Activated CD4-positive, alpha-beta T cell treated with anti-CD3 and anti-CD28 coated beads, Interleukin-2, Interleukin-6, amounts not matched to agents 100 ng/mL and 50 ng/mL, durations not matched to agents 16 hours and 8 hours (primary cell): ENCODE results near the gene ZNF496.
"Not testable (repeated sequence)": the region's sequence is repeated elsewhere in the genome, so short reads cannot be mapped to it uniquely, and the experiment has no call there.

Experiments
- DNase-seq: peaks from one replicate; pipeline ENCODE4 v3.0.0-alpha.2; 2020

The ZNF496 gene

DNA sequence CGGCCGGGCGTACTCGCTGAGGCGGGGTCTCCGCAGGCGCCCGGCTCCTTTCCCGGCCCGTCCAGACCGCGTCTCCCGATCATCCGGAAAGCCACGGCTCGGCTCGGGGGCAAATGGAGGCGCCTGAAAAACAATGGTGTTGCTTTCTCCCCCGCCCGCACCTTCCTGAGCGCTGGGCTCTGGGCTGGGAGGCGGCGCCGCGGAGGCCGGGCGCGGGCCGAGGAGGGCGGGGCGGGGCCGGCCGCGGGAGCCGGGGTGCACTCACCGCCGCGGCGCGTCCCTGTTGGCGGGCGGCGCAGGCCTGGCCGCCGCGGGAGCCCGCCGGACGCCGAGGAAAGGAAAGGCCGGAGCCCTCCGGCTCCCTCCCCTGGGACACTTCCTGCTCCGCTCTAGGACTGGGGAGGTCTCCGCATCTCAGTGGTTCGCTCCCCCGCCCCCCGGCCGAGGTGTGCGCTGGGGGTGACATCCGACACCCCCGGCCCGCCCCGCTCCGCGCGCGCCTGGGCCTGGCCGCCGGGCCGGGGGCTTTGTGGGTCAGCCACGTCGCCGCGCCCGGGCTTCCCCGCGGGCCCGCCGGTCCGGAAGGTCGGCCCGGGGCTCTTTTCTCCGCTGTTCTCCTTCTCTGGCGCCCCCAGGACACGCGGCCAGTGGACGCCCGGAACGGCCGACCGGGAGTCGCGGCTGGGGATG is at the start of gene ZNF496:
TSS of gene ZNF496 (minus strand) at position 343 of the 690 bp plus-strand sequence. CDS start 2,289 bp downstream, outside the sequence.
- peak; percentile 56 for DNase-seq

DNA sequence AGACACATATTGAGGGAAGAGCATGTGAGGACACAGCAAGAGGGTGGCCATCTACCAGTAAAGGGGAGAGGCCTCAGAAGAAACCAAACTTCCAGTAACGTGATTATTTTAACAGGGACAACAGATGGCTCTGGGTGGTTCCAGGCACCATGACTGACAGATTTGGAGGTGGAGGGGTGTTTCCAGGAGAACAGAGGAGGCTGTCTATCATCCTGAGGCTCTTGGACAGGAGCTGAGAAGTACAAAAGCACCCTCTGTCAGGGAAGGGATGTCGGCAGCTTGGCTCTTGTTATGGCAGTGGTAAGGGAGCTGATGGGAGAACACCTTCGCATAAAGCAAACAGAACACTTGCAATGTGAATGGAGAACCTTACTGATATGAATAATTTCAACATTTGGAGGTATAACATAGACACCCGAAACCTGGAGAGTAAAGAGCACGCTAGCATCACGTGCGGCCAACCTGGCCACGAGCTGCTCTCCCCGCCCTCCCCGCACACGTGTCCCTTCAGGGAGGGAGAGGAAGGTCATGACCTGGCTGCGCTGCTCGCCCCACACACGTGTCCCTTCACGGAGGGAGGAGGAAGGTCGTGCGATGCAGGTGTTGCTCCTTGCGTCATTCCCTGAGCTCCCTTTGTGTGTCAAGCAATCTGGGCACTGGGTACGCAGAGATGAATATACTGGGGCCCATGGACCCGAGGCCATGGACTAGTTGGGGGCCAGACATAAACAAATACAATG is 46.8 kb upstream of the ZNF496 start:
- DNase-seq, result no peak

DNA sequence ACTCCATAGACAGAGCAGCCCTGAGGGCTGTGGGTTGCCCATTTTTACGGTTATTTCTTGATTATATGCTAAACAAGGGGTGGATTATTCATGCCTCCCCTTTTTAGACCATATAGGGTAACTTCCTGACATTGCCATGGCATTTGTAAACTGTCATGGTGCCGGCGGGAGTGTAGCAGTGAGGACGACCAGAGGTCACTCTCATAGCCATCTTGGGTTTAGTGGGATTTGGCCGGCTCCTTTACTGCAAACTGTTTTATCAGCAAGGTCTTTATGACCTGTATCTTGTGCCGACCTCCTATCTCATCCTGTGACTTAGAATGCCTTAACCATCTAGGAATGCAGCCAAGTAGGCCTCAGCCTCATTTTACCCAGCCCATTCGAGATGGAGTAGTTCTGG is 46.0 kb upstream of the ZNF496 start:
- DNase-seq, result not testable (repeated sequence)

DNA sequence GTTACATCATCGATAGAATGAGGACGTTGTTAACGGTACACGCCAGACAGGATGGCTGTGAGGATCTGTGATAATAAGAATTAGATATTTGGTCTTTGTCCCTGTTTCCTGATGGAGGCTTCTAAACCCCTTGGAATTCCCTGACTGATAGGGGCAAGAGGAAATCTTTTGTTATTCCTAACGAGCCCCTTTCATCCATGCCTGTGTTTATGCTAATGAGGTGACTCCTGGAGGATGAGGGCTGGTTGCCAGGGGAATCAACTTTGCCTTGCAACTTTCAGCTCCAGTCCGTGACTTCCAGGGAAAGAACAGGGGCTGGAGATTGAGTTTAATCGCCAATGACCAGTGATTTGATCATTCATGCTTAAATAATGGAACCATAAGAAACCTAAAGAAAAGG is 45.0 kb upstream of the ZNF496 start:
- DNase-seq, result no peak

DNA sequence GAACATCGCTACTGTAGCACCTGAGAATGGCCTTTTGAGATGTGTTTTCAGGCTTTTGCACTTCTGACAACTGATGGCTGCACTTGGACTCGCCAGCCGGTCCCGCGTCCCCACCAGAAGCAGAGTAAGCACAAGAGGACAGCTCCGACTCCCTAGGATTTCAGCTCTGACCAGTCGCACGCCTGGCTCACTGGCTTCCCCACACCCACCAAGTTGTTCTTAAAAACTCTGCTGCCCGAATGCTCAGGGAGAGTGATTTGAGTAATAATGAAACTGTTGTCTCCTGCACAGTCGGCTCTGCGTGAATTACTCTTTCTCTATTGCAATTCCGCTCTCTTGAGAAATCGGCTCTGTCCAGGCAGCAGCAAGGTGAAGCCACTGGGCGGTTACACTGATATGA is 44.1 kb upstream of the ZNF496 start:
- DNase-seq, result no peak

DNA sequence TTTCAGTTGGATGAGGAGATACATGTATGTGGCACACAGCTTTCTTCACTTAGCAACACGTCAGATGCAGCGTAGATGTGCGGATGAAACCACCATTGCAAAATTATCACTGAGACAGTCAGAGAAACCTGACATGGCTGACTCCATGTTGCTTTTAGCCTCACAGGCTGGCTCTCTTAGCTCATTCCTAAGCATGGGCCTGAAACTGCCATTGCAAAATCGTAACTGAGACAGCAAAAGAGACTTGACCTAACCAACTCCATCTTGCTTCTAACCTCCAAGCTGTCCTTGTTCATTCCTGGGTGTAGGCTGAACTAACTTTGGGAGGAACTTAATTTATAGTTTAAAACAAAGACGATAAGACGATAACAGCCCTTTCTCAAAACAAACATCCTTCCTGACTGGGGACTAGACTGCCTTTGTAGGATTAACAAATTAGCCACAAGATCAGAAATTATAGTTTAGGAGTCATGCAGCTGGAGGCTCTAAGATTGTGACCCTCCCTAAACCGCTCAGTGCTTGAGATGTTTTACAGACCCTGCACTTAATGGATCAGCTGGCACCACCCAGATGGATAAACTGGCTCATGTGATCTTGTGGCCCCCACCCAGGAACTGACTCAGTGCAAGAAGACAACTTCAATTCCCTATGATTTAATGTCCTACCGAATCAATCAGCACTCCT is 43.1 kb upstream of the ZNF496 start:
- not testable (repeated sequence) for DNase-seq

DNA sequence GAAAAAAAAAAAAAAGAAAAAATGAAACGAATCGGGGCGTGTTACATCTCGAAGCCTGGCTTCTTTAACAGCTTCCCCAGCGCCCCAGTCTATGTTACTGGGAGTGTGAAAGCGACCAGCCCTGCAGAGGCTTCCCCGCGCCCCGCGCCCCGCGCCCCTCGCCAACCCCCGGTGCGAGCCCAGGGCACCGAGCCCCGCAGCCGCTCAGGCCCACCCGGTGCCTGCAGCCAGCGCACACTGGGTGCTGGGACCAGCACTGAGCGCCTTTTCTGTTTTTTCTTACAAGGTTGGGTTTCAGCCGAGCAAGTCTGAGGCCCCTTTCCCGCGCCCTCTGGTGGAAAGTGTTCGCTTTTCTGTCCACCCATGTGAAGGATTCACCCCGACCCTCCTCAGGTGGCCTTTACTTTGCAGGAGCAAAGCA is 42.1 kb upstream of the ZNF496 start:
- peak; percentile 58 for DNase-seq

DNA sequence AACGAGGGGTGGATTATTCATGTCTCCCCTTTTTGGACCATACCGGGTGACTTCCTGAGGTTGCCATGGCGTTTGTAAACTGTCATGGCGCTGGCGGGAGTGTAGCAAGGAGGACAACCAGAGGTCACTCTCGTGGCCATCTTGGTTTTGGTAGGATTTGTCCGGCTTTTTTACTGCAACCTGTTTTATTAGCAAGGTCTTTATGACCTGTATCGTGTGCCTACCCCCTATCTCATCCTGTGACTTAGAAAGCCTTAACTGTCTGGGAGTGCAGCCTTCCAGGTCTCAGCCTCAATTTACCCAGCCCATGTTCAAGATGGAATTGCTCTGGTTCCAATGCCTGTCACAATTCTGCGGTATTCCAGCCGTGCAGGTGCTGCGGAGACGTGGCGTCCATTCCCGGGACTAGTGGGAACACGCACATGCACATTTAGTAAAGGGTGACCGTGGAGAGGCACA is 40.2 kb upstream of the ZNF496 start:
- no peak for DNase-seq

DNA sequence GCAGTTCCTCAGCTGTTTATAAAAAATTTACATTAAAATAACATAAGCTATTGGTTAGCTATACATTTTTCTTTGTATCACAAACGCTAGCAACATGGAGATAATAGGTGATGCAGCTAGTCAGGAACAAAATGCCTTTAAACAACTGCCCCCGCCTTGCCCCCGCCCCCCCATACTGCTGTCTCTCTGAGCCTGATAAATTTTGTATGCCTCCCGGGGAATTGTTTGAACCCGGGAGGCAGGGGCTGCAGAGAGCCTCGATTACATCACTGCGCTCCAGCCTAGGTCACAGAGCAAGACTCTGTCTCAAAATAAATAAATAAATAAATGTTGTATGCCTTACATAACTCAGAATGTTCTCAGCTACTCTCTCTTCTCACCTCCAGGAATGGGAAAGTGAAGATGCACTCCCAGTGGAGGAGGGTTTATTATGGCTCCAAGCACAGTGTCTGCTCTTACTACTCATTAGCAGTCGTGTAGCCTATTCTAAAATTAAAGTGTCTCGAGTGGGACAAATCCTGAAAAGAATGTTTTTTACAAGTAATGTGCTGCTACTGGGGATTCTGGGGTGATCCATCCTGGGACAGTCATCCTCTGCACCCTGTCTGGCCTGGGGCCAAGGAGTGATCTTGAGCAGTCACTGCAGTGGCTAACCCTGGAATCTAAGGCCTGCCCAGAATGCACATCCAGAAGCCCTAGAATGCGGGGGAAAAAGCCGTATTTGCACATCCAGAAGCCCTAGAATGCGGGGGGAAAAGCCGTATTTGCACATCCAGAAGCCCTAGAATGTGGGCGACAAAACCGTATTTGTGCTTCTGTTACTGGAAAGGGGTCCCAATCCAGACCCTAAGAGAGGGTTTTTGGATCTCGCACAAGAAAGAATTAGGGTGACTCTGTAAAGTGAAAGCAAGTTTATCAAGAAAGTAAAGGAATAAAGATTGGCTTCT is 39.4 kb upstream of the ZNF496 start:
- DNase-seq, result no peak

DNA sequence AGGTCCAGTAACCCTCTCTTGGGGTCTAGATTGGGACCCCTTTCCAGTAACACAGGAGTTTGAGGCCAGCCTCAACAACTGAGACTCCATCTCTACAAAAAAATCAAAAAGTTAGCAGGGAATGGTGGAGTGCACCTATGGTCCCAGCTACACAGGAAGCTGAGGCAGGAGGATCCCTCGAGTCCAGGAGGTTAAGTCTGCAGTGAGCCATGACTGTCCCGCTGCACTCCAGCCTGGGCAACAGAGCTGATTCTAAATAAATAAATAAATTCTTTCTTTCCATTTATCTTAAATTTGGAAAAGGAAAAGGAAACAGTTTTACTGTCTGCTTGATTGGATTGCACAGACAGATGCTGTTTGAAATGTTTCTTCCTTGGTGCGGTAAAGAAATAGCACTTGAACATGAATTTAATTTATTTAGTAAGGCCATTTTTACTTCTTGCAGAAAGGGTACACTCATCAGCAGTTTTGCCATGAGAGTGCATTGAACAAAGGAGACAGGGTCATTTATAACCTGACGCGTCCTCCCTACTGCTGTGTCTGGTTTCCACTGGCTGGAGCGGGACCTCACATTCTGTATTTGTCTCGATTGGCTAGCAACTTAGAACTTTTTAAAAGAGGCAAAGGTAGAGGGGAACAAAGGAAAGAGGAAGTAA is 37.0 kb upstream of the ZNF496 start:
- no peak for DNase-seq

DNA sequence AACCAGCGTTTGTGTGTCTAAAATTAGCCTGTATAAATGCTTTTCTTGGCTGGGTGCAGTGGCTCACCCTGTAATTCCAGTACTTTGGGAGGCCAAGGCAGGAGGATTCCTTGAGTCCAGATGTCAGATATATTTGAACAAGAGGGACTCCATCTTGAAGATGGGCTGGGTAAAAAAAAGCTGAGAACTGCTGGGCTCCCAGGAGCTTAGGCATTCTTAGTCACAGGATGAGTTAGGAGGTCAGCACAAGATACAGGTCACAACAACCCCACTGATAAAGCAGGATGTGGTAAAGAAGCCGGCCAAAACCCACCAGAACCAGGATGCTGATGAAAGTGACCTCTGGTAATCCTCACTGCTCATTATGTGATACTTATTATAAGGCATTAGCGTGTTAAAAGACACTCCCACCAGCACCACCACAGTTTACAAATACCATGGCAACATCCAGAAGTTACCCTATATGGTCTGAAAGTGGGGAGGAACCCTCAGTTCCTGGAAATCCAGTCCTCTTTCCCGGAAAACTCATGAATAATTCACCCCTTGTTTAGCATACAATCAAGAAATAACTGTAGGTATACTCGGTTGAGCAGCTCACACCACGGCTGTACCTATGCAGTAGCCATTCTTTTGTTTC is 36.2 kb upstream of the ZNF496 start:
- no peak for DNase-seq

DNA sequence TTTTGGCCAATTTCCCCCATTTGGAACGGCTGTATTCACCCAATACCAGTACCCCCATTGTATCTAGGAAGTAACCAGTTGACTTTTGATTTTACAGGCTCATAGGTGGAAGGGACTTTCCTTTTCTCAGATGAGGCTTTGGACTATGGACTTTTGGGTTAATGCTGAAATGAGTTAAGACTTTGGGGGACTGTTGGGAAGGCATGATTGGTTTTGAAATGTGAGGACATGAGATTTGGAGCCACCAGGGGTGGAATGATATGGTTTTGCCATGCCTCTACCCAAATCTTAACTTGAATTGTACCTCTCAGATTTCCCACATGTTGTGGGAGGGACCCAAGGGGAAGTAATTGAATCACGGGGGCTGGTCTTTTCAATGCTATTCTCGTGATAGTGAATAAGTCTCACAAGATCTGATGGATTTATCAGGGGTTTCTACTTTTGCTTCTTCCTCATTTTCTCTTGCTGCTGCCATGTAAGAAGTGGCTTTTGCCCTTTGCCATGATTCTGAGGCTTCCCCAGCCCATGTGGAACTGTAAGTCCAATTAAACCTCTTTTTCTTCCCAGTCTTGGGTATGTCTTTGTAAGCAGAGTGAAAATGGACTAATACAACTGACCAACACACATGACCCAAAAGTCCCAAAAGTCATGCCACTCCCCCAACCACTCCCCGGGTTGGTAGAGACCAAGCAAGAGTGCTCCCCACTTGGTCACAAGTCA is 35.4 kb upstream of the ZNF496 start:
- no peak for DNase-seq

DNA sequence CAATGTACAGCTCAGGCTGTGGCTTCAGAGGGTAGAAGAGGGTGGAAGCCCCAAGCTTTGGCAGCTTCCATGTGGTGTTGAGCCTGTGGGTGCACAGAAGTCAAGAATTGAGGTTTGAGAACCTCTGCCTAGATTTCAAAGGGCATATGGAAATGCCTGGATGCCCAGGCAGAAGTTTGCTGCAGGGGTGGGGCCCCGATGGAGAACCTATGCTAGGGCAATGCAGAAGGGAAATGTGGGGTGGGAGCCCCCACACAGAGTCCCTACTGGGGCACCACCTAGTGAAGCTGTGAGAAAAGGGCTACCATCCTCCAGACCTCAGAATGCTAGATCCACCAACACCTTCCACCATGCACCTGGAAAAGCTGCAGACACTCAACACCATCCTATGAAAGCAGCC is 34.7 kb upstream of the ZNF496 start:
- DNase-seq, result not testable (repeated sequence)

DNA sequence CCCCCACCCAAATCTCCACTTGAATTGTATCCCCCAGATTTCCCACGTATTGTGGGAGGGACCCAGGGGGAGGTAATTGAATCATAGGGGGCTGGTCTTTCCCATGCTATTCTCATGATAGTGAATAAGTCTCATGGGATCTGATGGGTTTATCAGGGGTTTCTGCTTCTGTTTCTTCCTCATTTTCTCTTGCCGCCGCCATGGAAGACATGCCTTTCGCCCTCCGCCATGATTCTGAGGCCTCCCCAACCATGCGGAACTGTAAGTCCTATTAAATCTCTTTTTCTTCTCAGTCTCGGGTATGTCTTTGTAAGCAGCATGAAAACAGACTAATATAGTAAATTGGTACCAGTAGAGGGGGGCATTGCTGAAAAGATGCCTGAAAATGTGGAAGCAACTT is 33.4 kb upstream of the ZNF496 start:
- DNase-seq, result no peak

DNA sequence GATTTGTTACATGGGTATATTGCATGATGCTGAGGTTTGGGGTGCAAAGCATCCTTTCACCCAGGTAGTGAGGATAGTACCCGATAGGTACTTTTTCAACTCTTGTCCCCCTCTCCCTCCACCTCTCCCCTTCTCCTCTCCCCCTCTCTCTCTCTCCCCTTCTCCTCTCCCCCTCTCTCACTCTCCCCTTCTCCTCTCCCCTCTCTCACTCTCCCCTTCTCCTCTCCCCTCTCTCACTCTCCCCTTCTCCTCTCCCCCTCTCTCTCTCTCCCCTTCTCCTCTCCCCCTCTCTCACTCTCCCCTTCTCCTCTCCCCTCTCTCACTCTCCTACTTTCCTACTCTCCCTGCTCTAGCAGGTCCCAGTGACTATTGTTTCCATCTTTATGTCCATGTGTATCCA is 31.3 kb upstream of the ZNF496 start:
- not testable (repeated sequence) for DNase-seq

DNA sequence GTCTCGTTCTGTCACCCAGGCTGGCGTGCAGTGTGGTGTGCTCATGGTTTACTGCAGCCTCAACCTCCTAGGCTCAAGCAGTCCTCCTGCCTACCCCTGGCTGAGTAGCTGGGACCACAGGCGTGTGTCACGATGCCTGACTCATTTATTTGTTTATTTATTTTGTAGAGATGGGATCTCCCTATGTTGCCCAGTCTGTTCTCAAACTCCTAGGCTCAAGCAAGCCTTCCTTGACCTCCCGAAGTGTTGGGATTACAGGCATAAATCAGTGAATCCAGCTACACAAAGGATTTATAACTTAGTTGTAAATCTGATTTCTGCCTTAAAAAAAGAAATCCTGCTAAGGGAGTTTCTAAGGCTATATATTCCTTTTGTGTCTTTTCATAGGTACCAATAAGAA is 30.5 kb upstream of the ZNF496 start:
- no peak for DNase-seq

DNA sequence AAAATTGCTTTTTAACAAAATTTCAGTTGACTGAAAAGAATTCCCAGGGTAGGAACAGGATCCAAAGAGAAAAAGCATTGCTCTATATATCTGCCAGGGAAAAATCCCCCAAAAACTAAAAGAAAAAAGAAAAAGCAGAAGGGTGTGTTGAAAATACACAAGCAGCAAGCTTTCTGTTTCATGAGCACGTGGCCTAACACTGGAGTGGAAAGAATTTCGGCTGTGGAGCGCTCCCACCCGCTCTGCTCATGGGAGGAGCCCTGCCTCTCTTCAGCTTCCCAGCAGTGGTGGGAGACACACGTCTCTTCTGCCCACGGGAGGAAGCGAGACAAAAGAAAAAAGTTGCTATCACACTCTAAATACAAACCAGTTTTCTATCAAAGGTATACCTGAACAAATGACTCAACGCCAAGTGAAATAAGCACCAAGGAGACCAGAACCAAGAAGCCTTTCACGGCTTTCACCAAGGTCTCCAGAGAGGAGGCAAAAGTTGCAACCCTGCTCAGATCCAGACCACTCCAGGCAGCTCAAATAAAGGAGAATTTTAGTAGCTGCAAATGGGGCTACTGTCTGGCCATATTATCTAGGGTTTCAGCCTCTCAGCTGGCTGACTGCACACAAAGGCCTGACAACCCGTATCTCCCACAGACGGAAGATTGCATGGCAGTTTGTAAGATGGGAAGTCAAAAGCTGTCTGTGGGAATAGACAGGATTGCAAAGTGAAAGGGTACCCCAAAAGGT is 29.5 kb upstream of the ZNF496 start:
- DNase-seq, result no peak

DNA sequence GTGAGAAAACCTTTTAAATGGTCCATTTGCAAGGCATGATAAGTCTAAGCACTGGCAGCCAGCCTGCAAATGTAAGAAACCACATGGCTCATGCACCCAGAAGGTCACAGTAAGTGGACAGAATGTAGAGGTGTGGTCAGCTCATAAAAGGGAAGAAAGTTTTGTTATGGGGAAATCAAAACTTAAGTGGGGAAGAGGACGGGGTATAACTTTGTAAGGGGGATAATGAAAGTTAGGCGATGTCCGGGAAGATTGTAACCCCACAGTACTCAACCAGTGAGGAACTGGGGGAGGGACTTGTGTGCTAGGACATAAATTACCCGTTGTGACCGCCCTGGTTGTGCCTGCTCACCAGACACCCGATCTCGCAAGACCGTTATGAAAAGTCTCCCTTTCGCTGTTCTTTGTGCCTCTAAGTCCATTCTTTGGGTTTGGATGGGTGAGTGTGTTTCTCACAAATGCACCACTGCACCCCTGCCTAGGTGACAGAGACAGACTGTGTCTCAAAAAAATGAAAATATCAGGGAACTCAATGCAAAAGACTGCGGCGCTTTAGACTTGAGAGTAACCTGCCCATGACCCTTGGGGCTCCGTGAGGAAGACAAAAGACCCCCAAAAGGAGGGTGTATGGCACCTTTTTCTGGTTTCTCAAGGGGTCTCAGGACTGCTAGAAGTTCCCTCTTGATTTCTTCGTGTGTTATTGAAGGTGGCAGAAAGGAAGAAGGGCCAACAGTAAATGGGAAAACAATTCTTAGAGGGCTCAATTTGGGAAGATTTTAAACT is 28.6 kb upstream of the ZNF496 start:
- DNase-seq, result no peak

DNA sequence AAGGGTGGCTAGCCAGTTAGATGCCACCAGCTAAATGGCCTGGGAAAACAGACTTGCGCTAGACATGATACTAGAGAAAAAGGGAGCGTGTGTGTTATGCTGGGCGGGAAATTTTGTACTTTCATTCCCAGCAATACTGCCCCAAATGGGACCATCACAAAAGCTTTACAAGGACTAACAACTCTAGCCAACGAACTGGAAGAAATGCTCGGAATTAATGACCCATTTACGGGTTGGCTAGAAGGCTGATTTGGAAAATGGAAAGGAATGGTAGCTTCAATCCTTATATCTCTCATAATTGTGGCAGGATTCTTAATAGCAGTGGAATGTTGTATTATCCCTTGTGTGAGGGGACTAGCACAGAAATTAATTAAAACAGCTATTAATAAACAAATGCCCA is 27.9 kb upstream of the ZNF496 start:
- no peak for DNase-seq
